Measurements from ENCODE around the gene LENG1.

- TF ChIP-seq POLR2A (IDR thresholded peaks at IDR 0.05) (no peak), CTCF (IDR thresholded peaks at IDR 0.05 in 8 of 11, conservative IDR thresholded peaks at IDR 0.05 in 3 of 11) (no peak)
Measured at GRCh38 chr19:54124393-54124792, 35.1 kb downstream of the LENG1 start.

Measured in spleen (tissue), 7 donors.